D721Med (cell line): Measurements from ENCODE around the gene PRDM5.

Experiments
- DNase-seq: peaks from one replicate; pipeline ENCODE4 v3.0.0; 2011; ENCODE audit warnings: low spot score; ENCODE audit not compliant: insufficient read length
- FAIRE-seq: peaks from 2 replicates; lab custom pipeline; 2011; peaks lifted over from hg19 to GRCh38; lab: Jason Lieb, UNC
- TF ChIP-seq, protein P1 (sequence below): IDR thresholded peaks from 2 replicates; pipeline ENCODE4 v1.5.1; 2012; ENCODE audit warnings: mild to moderate bottlenecking, control low read depth; ENCODE audit not compliant: insufficient read depth; ENCODE audit errors: missing control alignments

The PRDM5 gene

DNA sequence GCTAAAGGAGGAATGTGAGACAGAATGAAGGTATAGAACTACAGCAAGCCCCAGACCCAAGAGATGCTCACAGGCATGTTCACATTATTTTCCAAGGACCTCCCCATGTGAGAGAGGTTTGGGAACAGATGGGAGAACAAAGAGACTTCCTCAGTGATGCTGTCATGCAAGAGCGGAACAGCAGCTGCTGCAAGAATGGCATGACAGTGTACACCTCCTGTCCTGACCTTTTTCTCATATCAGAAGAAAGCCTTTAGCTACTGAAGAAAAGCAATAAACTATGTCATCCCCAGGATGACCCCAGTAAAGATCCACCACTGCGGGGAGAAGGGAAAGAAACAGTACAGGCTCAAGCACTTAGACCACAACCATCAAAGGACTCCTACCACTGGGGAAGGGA, 7.2 kb downstream of the PRDM5 start:
- TF ChIP-seq, protein P1, sequence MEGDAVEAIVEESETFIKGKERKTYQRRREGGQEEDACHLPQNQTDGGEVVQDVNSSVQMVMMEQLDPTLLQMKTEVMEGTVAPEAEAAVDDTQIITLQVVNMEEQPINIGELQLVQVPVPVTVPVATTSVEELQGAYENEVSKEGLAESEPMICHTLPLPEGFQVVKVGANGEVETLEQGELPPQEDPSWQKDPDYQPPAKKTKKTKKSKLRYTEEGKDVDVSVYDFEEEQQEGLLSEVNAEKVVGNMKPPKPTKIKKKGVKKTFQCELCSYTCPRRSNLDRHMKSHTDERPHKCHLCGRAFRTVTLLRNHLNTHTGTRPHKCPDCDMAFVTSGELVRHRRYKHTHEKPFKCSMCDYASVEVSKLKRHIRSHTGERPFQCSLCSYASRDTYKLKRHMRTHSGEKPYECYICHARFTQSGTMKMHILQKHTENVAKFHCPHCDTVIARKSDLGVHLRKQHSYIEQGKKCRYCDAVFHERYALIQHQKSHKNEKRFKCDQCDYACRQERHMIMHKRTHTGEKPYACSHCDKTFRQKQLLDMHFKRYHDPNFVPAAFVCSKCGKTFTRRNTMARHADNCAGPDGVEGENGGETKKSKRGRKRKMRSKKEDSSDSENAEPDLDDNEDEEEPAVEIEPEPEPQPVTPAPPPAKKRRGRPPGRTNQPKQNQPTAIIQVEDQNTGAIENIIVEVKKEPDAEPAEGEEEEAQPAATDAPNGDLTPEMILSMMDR, result no peak
- FAIRE-seq (no peak), DNase-seq (no peak)

DNA sequence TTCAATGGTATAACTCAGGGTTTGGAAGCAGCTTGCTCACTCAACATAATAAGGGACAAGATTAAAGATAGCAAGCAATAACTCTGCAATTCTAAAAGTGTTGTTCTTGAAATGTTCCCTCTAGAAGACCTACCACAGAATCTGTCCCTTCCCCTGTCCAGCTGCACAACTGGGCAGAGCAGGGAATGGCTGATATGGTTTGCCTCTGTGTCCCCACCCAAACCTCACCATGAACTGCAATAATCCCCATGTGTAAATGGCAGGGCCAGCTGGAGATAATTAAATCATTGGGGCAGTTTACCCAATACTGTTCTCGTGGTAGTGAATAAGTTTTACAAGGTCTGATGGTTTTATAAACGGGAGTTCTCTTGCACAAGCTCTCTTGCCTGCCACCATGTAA, 19.1 kb downstream of the PRDM5 start:
- FAIRE-seq, result no peak
- TF ChIP-seq, protein P1, result no peak
- DNase-seq, result no peak

DNA sequence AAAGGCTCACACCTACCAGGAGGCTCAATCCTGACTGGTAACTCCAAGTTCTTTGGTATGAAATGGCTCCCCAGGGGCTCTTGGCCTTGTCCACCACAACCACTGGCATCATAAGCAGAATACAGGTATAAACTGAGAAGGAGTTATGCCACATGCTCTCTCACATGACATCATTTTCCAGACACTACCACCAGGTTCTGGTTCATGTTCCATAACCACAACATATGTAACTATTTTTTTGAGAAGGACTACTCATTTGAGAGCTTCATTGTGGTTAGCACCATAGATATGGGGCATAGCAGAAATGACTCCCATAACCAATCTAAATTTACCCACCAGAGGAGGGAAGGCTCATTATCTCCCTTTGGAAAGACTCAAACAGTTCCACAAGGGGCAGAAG, 19.6 kb downstream of the PRDM5 start:
- TF ChIP-seq, protein P1, result no peak
- FAIRE-seq (no peak), DNase-seq (no peak)

GRCh38 chr4:120901731-120902130, 20.8 kb downstream of the PRDM5 start:
- TF ChIP-seq, protein P1, result no peak
- DNase-seq (no peak), FAIRE-seq (no peak)

- TF ChIP-seq, protein P1, result no peak
- FAIRE-seq (no peak), DNase-seq (no peak)
Measured at GRCh38 chr4:120897981-120898719, 24.4 kb downstream of the PRDM5 start.

- no peak for FAIRE-seq
Measured at GRCh38 chr4:120895554-120895953, 27.0 kb downstream of the PRDM5 start.

DNA sequence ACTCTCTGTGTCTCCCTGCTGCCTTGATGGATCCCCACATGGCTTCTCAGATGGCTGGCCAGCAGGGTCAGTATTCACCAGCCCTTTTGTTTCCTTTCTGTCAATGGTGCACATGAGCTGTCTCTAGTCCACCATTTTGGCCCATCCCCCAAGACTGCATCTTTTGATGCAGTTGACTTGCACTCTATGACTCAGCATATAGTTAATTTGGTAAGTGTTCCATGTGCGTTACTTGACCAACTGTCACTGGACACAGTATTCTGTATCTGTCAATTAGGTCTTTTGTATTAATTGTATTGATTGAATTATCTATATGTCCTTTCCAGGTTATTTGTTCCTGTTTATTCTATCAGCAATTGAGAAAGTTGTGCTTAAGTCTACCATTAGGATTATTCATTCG, 29.2 kb downstream of the PRDM5 start:
- TF ChIP-seq, protein P1, result no peak
- FAIRE-seq, result no peak
- no peak for DNase-seq

More at GRCh38 chr4:120895554-120895953, 27.0 kb downstream of the PRDM5 start:
- TF ChIP-seq, protein P1, result no peak
- no peak for DNase-seq
